ENCODE results near the gene PARN. TPM values are rescaled to one million over a fixed set of nuclear protein-coding genes. Genes with fewer than 3 reads are reported as not detected.

Gene PARN
- polyA plus RNA-seq, 1 experiment = 18.5 TPM

- Histone ChIP-seq H3K27me3 (ENCODE audit: control insufficient read depth, insufficient read depth, low read length) (no peaks in the 10 kb centered on the region), H3K36me3 (ENCODE audit: control insufficient read depth, insufficient read depth, low read length) (peaks cover 4% of the 10 kb centered on the region), H3K4me3 (ENCODE audit: low read depth, low read length) (no peak overlapping the region)
- CTCF ChIA-PET = interaction anchor here (0.6 to 1.5 kb wide), 2 partner anchors 16 to 176 kb away, joined by 3 read pairs; no protein-coding TSS in a partner anchor
- TF ChIP-seq CTCF (IDR thresholded peaks at IDR 0.05; ENCODE audit: insufficient read depth, low read depth, low read length) = 0 out of 2 replicates have a peak, but pooled peaks have one; percentile 5
- DNase-seq (ENCODE audit: low read depth) = no peak
- POLR2A ChIA-PET = interaction anchor here (0.6 kb wide), 1 partner anchor 182 kb away, joined by 8 read pairs; no protein-coding TSS in a partner anchor
Observed at GRCh38 chr16:14485121-14485551, 144.9 kb downstream of the PARN start.

- Histone ChIP-seq H3K4me3 (ENCODE audit: low read depth, low read length) (no peak overlapping the region), H3K27me3 (ENCODE audit: control insufficient read depth, insufficient read depth, low read length) (no peaks in the 10 kb centered on the region), H3K36me3 (ENCODE audit: control insufficient read depth, insufficient read depth, low read length) (peaks cover 4% of the 10 kb centered on the region)
- ChIA-PET CTCF (no interaction called here), POLR2A (no interaction called here)
- DNase-seq (ENCODE audit: low read depth) = no peak
- TF ChIP-seq CTCF (IDR thresholded peaks at IDR 0.05; ENCODE audit: insufficient read depth, low read depth, low read length) = no peak
Observed at GRCh38 chr16:14483819-14484385, 146.2 kb downstream of the PARN start.

GRCh38 chr16:14476183-14476582 is 153.9 kb downstream of the PARN start:
- CTCF ChIA-PET = no interaction called here
- H3K27me3 ChIP-seq (ENCODE audit: control insufficient read depth, insufficient read depth, low read length) = no peaks in the 10 kb centered on the region
- TF ChIP-seq CTCF (IDR thresholded peaks at IDR 0.05; ENCODE audit: insufficient read depth, low read depth, low read length) = no peak

GRCh38 chr16:14475370-14476139 is 154.5 kb downstream of the PARN start:
- POLR2A ChIA-PET = no interaction called here
- Histone ChIP-seq H3K36me3 (ENCODE audit: control insufficient read depth, insufficient read depth, low read length) (no peaks in the 10 kb centered on the region), H3K4me3 (ENCODE audit: low read depth, low read length) (no peak overlapping the region), H3K27me3 (ENCODE audit: control insufficient read depth, insufficient read depth, low read length) (no peaks in the 10 kb centered on the region)
- no peak for TF ChIP-seq CTCF (IDR thresholded peaks at IDR 0.05; ENCODE audit: insufficient read depth, low read depth, low read length)
- no peak for DNase-seq (ENCODE audit: low read depth)
- CTCF ChIA-PET = no interaction called here

More at GRCh38 chr16:14476183-14476582, 153.9 kb downstream of the PARN start:
- POLR2A ChIA-PET = no interaction called here
- H3K36me3 ChIP-seq (ENCODE audit: control insufficient read depth, insufficient read depth, low read length) = no peaks in the 10 kb centered on the region
- no peak for DNase-seq (ENCODE audit: low read depth)
- H3K4me3 ChIP-seq (ENCODE audit: low read depth, low read length) = no peak overlapping the region

GRCh38 chr16:14473488-14473887 is 156.6 kb downstream of the PARN start:
- POLR2A ChIA-PET = no interaction called here
- DNase-seq (ENCODE audit: low read depth) = no peak
- no peak for TF ChIP-seq CTCF (IDR thresholded peaks at IDR 0.05; ENCODE audit: insufficient read depth, low read depth, low read length)
- Histone ChIP-seq H3K4me3 (ENCODE audit: low read depth, low read length) (no peak overlapping the region), H3K36me3 (ENCODE audit: control insufficient read depth, insufficient read depth, low read length) (no peaks in the 10 kb centered on the region), H3K27me3 (ENCODE audit: control insufficient read depth, insufficient read depth, low read length) (no peaks in the 10 kb centered on the region)
- CTCF ChIA-PET = interaction anchor here (1.6 kb wide), 1 partner anchor 27 kb away, joined by 4 read pairs; no protein-coding TSS in a partner anchor
